Smooth muscle cell (in vitro differentiated cells): Measurements from ENCODE around the gene PEX7. TPM values are rescaled to one million over a fixed set of nuclear protein-coding genes. Genes with fewer than 3 reads are reported as not detected.
"Not testable (repeated sequence)": the region's sequence is repeated elsewhere in the genome, so short reads cannot be mapped to it uniquely, and the experiment has no call there.

Source experiments
- DNase-seq: peaks from one replicate; lab custom pipeline; 2025; ENCODE audit not compliant: unreplicated experiment; lab: John Stamatoyannopoulos, UW
- H2AFZ ChIP-seq: fragments of 200-600 bp; sonication (generic); 2 replicates; pipeline ENCODE4 v1.6.0; 2016; ENCODE audit warnings: antibody characterized with exemption, low read depth, mild to moderate bottlenecking
- H3F3A ChIP-seq: fragments of 200-600 bp; sonication (generic); 2 replicates; pipeline ENCODE4 v1.6.0; 2017; ENCODE audit warnings: antibody characterized with exemption, low read depth
- H3K27ac ChIP-seq: fragments of 200-600 bp; sonication (generic); 2 replicates; pipeline ENCODE4 v1.5.1; 2016; ENCODE audit warnings: low read depth, mild to moderate bottlenecking
- H3K27me3 ChIP-seq: fragments of 200-600 bp; sonication (generic); 2 replicates; pipeline ENCODE4 v1.6.1; 2016; ENCODE audit warnings: low read depth, mild to moderate bottlenecking
- H3K36me3 ChIP-seq: fragments of 200-600 bp; sonication (generic); 2 replicates; pipeline ENCODE4 v1.5.1; 2016; ENCODE audit warnings: low read depth
- H3K4me1 ChIP-seq: fragments of 200-600 bp; sonication (generic); 2 replicates; pipeline ENCODE4 v1.5.1; 2016; ENCODE audit warnings: low read depth
- H3K4me2 ChIP-seq: fragments of 200-600 bp; sonication (generic); 2 replicates; pipeline ENCODE4 v1.6.0; 2016; ENCODE audit warnings: mild to moderate bottlenecking
- H3K4me3 ChIP-seq: fragments of 200-600 bp; sonication (generic); 2 replicates; pipeline ENCODE4 v1.5.1; 2016; ENCODE audit warnings: mild to moderate bottlenecking
- H3K79me2 ChIP-seq: fragments of 200-600 bp; sonication (generic); 2 replicates; pipeline ENCODE4 v1.6.0; 2016; ENCODE audit warnings: low read depth, mild to moderate bottlenecking
- H3K9ac ChIP-seq: fragments of 200-600 bp; sonication (generic); 2 replicates; pipeline ENCODE4 v1.6.0; 2016; ENCODE audit warnings: low read depth
- H3K9me3 ChIP-seq: fragments of 200-600 bp; sonication (generic); replicated peaks from 2 replicates; pipeline ENCODE4 v1.5.1; 2016; ENCODE audit warnings: low read depth
- H4K20me1 ChIP-seq: fragments of 200-600 bp; sonication (generic); 2 replicates; pipeline ENCODE4 v1.6.0; 2016; ENCODE audit warnings: low read depth
- CTCF ChIP-seq: fragments of 200-600 bp; sonication (generic); IDR thresholded peaks from 2 replicates; pipeline ENCODE4 v1.5.1; 2017; ENCODE audit warnings: borderline replicate concordance, mild to moderate bottlenecking, antibody characterized with exemption; ENCODE audit not compliant: insufficient read depth, poor library complexity, severe bottlenecking
- WGBS: methylation state at CpG from one replicate; pipeline ENCODE4 v1.1.7; 2016; ENCODE audit warnings: low lambda C conversion rate; 5-methylcytosine and 5-hydroxymethylcytosine counted together
- polyA plus RNA-seq: library from polyadenylated mRNA; unstranded; fragments of >200 nt; fragmentation: Nextera tagmentation; extraction: Ambion mirVana; gene quantifications from 2 replicates; pipeline ENCODE4 v1.2.1, GENCODE V29; 2016
- total RNA-seq: library from RNA; depleted of rRNA; stranded (reverse); fragments of >200 nt; gene quantifications from 2 replicates; pipeline ENCODE4 v1.2.3, GENCODE V29; 2014

The PEX7 gene
- total and polyA plus RNA-seq, 2 experiments from 2014 or later = 10.3 to 14.4 TPM

- DNase-seq = no peak
- Histone ChIP-seq H3K27ac (no peak overlapping the region), H3K79me2 (no peaks in the 10 kb centered on the region), H2AFZ (no peak overlapping the region), H3K27me3 (peaks cover 20% of the 10 kb centered on the region), H4K20me1 (no peaks in the 10 kb centered on the region), H3K4me3 (no peak overlapping the region), H3K4me1 (peaks cover 6% of the 10 kb centered on the region), H3K36me3 (no peaks in the 10 kb centered on the region), H3F3A (peaks cover 8% of the 10 kb centered on the region), H3K4me2 (no peak overlapping the region), H3K9ac (no peak overlapping the region), H3K9me3 (no peaks in the 10 kb centered on the region)
- TF ChIP-seq CTCF = no peak
- 92% methylated on average over 6 of the region's 6 CpGs for WGBS
These were observed 35.7 kb upstream of the PEX7 start for GRCh38 chr6:136786658-136787057.

GRCh38 chr6:136787726-136788068 lies 34.7 kb upstream of the PEX7 start:
- H3F3A ChIP-seq = peaks cover 8% of the 10 kb centered on the region
- no peak overlapping the region for H3K9ac ChIP-seq
- 76% methylated on average over 4 of the region's 4 CpGs for WGBS
- H3K4me2 ChIP-seq = peak overlapping the region; percentile 56
- DNase-seq = no peak
- no peak for TF ChIP-seq CTCF
- H3K9me3 ChIP-seq = no peaks in the 10 kb centered on the region
- no peaks in the 10 kb centered on the region for H3K36me3 ChIP-seq
- no peaks in the 10 kb centered on the region for H4K20me1 ChIP-seq
- no peak overlapping the region for H3K27ac ChIP-seq
- no peaks in the 10 kb centered on the region for H3K79me2 ChIP-seq
- H2AFZ ChIP-seq = no peak overlapping the region
- H3K27me3 ChIP-seq = peaks cover 24% of the 10 kb centered on the region
- H3K4me1 ChIP-seq = peaks cover 8% of the 10 kb centered on the region
- no peak overlapping the region for H3K4me3 ChIP-seq

- WGBS = 74% methylated on average over 7 of the region's 7 CpGs
- no peak overlapping the region for H2AFZ ChIP-seq
- no peak overlapping the region for H3K9ac ChIP-seq
- peaks cover 8% of the 10 kb centered on the region for H3F3A ChIP-seq
- H3K4me3 ChIP-seq = no peak overlapping the region
- no peaks in the 10 kb centered on the region for H4K20me1 ChIP-seq
- H3K9me3 ChIP-seq = no peaks in the 10 kb centered on the region
- no peaks in the 10 kb centered on the region for H3K36me3 ChIP-seq
- peak overlapping the region; percentile 56 for H3K4me2 ChIP-seq
- no peak for TF ChIP-seq CTCF
- H3K27ac ChIP-seq = peak overlapping the region; percentile 17
- H3K27me3 ChIP-seq = peaks cover 25% of the 10 kb centered on the region
- H3K79me2 ChIP-seq = no peaks in the 10 kb centered on the region
- no peak for DNase-seq
- H3K4me1 ChIP-seq = peaks cover 8% of the 10 kb centered on the region
These were observed 34.1 kb upstream of the PEX7 start for GRCh38 chr6:136788069-136788902.

GRCh38 chr6:136789440-136789839 lies 33.0 kb upstream of the PEX7 start:
- H2AFZ ChIP-seq, H3K79me2 ChIP-seq, H3K4me2 ChIP-seq, H3K36me3 ChIP-seq, H3K4me3 ChIP-seq, H3K27ac ChIP-seq, H3K9ac ChIP-seq, H3F3A ChIP-seq, H3K9me3 ChIP-seq, DNase-seq, H4K20me1 ChIP-seq, H3K4me1 ChIP-seq: not testable (repeated sequence)
- WGBS = 95% methylated on average over 3 of the region's 3 CpGs
- peaks cover 34% of the 10 kb centered on the region for H3K27me3 ChIP-seq
